ENCODE data around the gene TMOD2.
A peak's percentile ranks its signal among the peaks of the same experiment; 100 is the strongest.

The TMOD2 gene

GRCh38 chr15:51828621-51829375 lies 77.4 kb downstream of the TMOD2 start:
- no peak for DNase-seq

GRCh38 chr15:51829376-51830275 lies 78.2 kb downstream of the TMOD2 start, which contains the start of gene TMOD3:
Gene TMOD3, plus strand, starts transcription at chr15:51829653. Its CDS starts 33,232 bp downstream, at chr15:51862885.
- peak; percentile 15 for DNase-seq

- no peak for DNase-seq
Observed at GRCh38 chr15:51830276-51830806, 78.9 kb downstream of the TMOD2 start.

GRCh38 chr15:51833772-51834171 lies 82.4 kb downstream of the TMOD2 start:
- no peak for DNase-seq

- no peak for DNase-seq
Observed at GRCh38 chr15:51837792-51838251, 86.4 kb downstream of the TMOD2 start.

- DNase-seq, result no peak
Observed at GRCh38 chr15:51838270-51838669, 86.9 kb downstream of the TMOD2 start.

GRCh38 chr15:51840692-51841091 lies 89.3 kb downstream of the TMOD2 start:
- DNase-seq, result no peak

GRCh38 chr15:51841406-51842040 lies 90.1 kb downstream of the TMOD2 start:
- DNase-seq, result no peak

- DNase-seq, result no peak
Observed at GRCh38 chr15:51842265-51842664, 90.9 kb downstream of the TMOD2 start.

- DNase-seq, result no peak
Observed at GRCh38 chr15:51842852-51843737, 91.7 kb downstream of the TMOD2 start.

- DNase-seq, result no peak
Observed at GRCh38 chr15:51844747-51845426, 93.5 kb downstream of the TMOD2 start.

GRCh38 chr15:51846066-51846462 lies 94.7 kb downstream of the TMOD2 start:
- DNase-seq, result no peak

GRCh38 chr15:51846463-51847230 lies 95.2 kb downstream of the TMOD2 start:
- DNase-seq, result no peak

- no peak for DNase-seq
Observed at GRCh38 chr15:51848811-51849210, 97.4 kb downstream of the TMOD2 start.

GRCh38 chr15:51849860-51850259 lies 98.5 kb downstream of the TMOD2 start:
- DNase-seq, result no peak

GRCh38 chr15:51853998-51854397 lies 102.6 kb downstream of the TMOD2 start:
- no peak for DNase-seq

GRCh38 chr15:51855612-51856011 lies 104.2 kb downstream of the TMOD2 start:
- no peak for DNase-seq

- no peak for DNase-seq
Observed at GRCh38 chr15:51856714-51857380, 105.5 kb downstream of the TMOD2 start.

- no peak for DNase-seq
Observed at GRCh38 chr15:51861557-51862359, 110.4 kb downstream of the TMOD2 start.

All from DMS 273 treated with DMSO at 0.1 percent for 48 hours (cell line).